Fibroblast of gingiva (primary cell): ENCODE measurements around the gene VAT1.
A peak's percentile ranks its signal among the peaks of the same experiment; 100 is the strongest.
"Not testable (repeated sequence)": the region's sequence is repeated elsewhere in the genome, so short reads cannot be mapped to it uniquely, and the experiment has no call there.

Experiments
- DNase-seq: peaks from one replicate; pipeline ENCODE4 v3.0.0-alpha.2; 2011; ENCODE audit warnings: low read depth

Gene VAT1

GRCh38 chr17:43006639-43007551 lies 15.3 kb downstream of the VAT1 start, which contains the start of gene IFI35:
IFI35 (plus strand) TSS chr17:43006784; CDS start chr17:43006948, 164 bp downstream.
- DNase-seq: peak; percentile 83

- peak; percentile 41 for DNase-seq
These were observed 18.5 kb downstream of the VAT1 start for GRCh38 chr17:43003542-43004172.

- not testable (repeated sequence) for DNase-seq
These were observed 21.3 kb downstream of the VAT1 start for GRCh38 chr17:43000894-43001293.

- no peak for DNase-seq
These were observed 23.1 kb downstream of the VAT1 start for GRCh38 chr17:42999003-42999525.

GRCh38 chr17:42997984-42998938 lies 23.9 kb downstream of the VAT1 start, which contains the start of gene RPL27:
RPL27 (plus strand) TSS chr17:42998419; CDS start chr17:42998751, 332 bp downstream.
- DNase-seq: peak; percentile 100

GRCh38 chr17:42997390-42997983 lies 24.7 kb downstream of the VAT1 start:
- DNase-seq: no peak

- not testable (repeated sequence) for DNase-seq
These were observed 28.3 kb downstream of the VAT1 start for GRCh38 chr17:42993913-42994312.

GRCh38 chr17:42992872-42993271 lies 29.3 kb downstream of the VAT1 start:
- no peak for DNase-seq

- DNase-seq: no peak
These were observed 30.7 kb downstream of the VAT1 start for GRCh38 chr17:42991471-42991870.

- peak; percentile 50 for DNase-seq
These were observed 32.2 kb downstream of the VAT1 start for GRCh38 chr17:42989726-42990652.

GRCh38 chr17:42989141-42989540 lies 33.0 kb downstream of the VAT1 start:
- DNase-seq: no peak

- no peak for DNase-seq
These were observed 37.0 kb downstream of the VAT1 start for GRCh38 chr17:42985225-42985624.

- no peak for DNase-seq
These were observed 39.9 kb downstream of the VAT1 start for GRCh38 chr17:42982266-42982665.

GRCh38 chr17:42980766-42981397 lies 41.3 kb downstream of the VAT1 start:
- no peak for DNase-seq

GRCh38 chr17:42980274-42980765 lies 41.9 kb downstream of the VAT1 start, which contains the start of gene RUNDC1:
RUNDC1 (plus strand) TSS chr17:42980565; CDS start chr17:42980577, 12 bp downstream.
- peak; percentile 83 for DNase-seq

- no peak for DNase-seq
These were observed 42.5 kb downstream of the VAT1 start, which contains the start of gene PTGES3L for GRCh38 chr17:42979511-42980273. PTGES3L (minus strand) TSS chr17:42980080; CDS start chr17:42980053, 27 bp downstream.

GRCh38 chr17:42975701-42976100 lies 46.5 kb downstream of the VAT1 start:
- not testable (repeated sequence) for DNase-seq

- DNase-seq: no peak
These were observed 46.9 kb downstream of the VAT1 start for GRCh38 chr17:42975265-42975664.
